Activated CD8-positive, alpha-beta memory T cell treated with anti-CD3 and anti-CD28 coated beads for 48 hours (primary cell): ENCODE results near the gene EPHB2.
"Not testable (repeated sequence)": the region's sequence is repeated elsewhere in the genome, so short reads cannot be mapped to it uniquely, and the experiment has no call there.

Experiments used
- DNase-seq, 3 experiments: peaks; one replicate each; pipeline ENCODE4 v3.0.0-alpha.2; 2020; ENCODE audit warnings: low read depth in 2 of 3, low spot score in 2 of 3

EPHB2 gene

GRCh38 chr1:22689505-22689904 is 21.1 kb upstream of the EPHB2 start:
- DNase-seq, result no peak

- no peak for DNase-seq
Measured at GRCh38 chr1:22691031-22691753, 19.4 kb upstream of the EPHB2 start.

- DNase-seq, result no peak
Measured at GRCh38 chr1:22694172-22694571, 16.5 kb upstream of the EPHB2 start.

- DNase-seq, result no peak
Measured at GRCh38 chr1:22696610-22697009, 14.0 kb upstream of the EPHB2 start.

GRCh38 chr1:22697980-22698379 is 12.7 kb upstream of the EPHB2 start:
- DNase-seq, result no peak

- no peak for DNase-seq
Measured at GRCh38 chr1:22699681-22700520, 10.7 kb upstream of the EPHB2 start.

- DNase-seq, result no peak
Measured at GRCh38 chr1:22702296-22703085, 8.1 kb upstream of the EPHB2 start.

- DNase-seq, result peak; percentile 37 to 61 (median 55)
Measured at GRCh38 chr1:22704440-22705067, 6.1 kb upstream of the EPHB2 start.

- no peak for DNase-seq
Measured at GRCh38 chr1:22705586-22705985, 5.1 kb upstream of the EPHB2 start.

GRCh38 chr1:22706100-22706499 is 4.5 kb upstream of the EPHB2 start:
- DNase-seq, result not testable (repeated sequence)

GRCh38 chr1:22708777-22709176 is 1.9 kb upstream of the EPHB2 start:
- DNase-seq, result no peak

- DNase-seq, result no peak
Measured at GRCh38 chr1:22709227-22709626, 1.4 kb upstream of the EPHB2 start.

- no peak for DNase-seq
Measured at GRCh38 chr1:22709891-22710700, 543 bp upstream of the EPHB2 start.

GRCh38 chr1:22711071-22711470 is 432 bp downstream of the EPHB2 start:
- no peak for DNase-seq

- DNase-seq, result no peak
Measured at GRCh38 chr1:22711591-22712501, 1.2 kb downstream of the EPHB2 start.

GRCh38 chr1:22712502-22713271 is 2.0 kb downstream of the EPHB2 start:
- peak in 2 of 3 experiments; percentile 18 to 30 for DNase-seq

- DNase-seq, result no peak
Measured at GRCh38 chr1:22714455-22714854, 3.8 kb downstream of the EPHB2 start.

GRCh38 chr1:22717037-22717760 is 6.6 kb downstream of the EPHB2 start:
- DNase-seq, result no peak
